GM19467 (cell line): ENCODE results near the gene SPACA4.

ENCODE experiments used
- ATAC-seq: cut with Tn5 transposase; IDR thresholded peaks from one replicate; pipeline ENCODE4 v1.9.1; 2021; ENCODE audit warnings: mild to moderate bottlenecking, moderate library complexity; ENCODE audit not compliant: unreplicated experiment

Gene SPACA4

GRCh38 chr19:48596679-48597465 lies 9.7 kb upstream of the SPACA4 start:
- ATAC-seq = no peak

GRCh38 chr19:48598996-48599700 lies 7.4 kb upstream of the SPACA4 start:
- ATAC-seq = no peak

- ATAC-seq = no peak
These were observed 5.7 kb upstream of the SPACA4 start for GRCh38 chr19:48600679-48601417.

- ATAC-seq = no peak
These were observed 3.5 kb upstream of the SPACA4 start for GRCh38 chr19:48603001-48603400.

GRCh38 chr19:48603449-48603848 lies 3.1 kb upstream of the SPACA4 start:
- no peak for ATAC-seq

- no peak for ATAC-seq
These were observed 2.7 kb upstream of the SPACA4 start for GRCh38 chr19:48603850-48604249.

- no peak for ATAC-seq
These were observed 815 bp downstream of the SPACA4 start for GRCh38 chr19:48607359-48607755.

GRCh38 chr19:48608798-48609263 lies 2.3 kb downstream of the SPACA4 start:
- ATAC-seq = no peak

GRCh38 chr19:48609571-48610108 lies 3.1 kb downstream of the SPACA4 start:
- ATAC-seq = no peak

GRCh38 chr19:48611872-48612271 lies 5.3 kb downstream of the SPACA4 start:
- no peak for ATAC-seq

- no peak for ATAC-seq
These were observed 6.7 kb downstream of the SPACA4 start for GRCh38 chr19:48613024-48613851.

- ATAC-seq = no peak
These were observed 7.4 kb downstream of the SPACA4 start for GRCh38 chr19:48613852-48614435.

- no peak for ATAC-seq
These were observed 8.1 kb downstream of the SPACA4 start, which contains the start of gene FAM83E for GRCh38 chr19:48614436-48615230. Gene FAM83E, minus strand, starts transcription at chr19:48615076. Its CDS starts 1,704 bp downstream, at chr19:48613372.

GRCh38 chr19:48615231-48616040 lies 8.9 kb downstream of the SPACA4 start:
- ATAC-seq = no peak

GRCh38 chr19:48616041-48616436 lies 9.5 kb downstream of the SPACA4 start:
- ATAC-seq = no peak

GRCh38 chr19:48616491-48617056 lies 10.0 kb downstream of the SPACA4 start:
- ATAC-seq = no peak

- no peak for ATAC-seq
These were observed 10.8 kb downstream of the SPACA4 start for GRCh38 chr19:48617146-48617937.
